Measurements from ENCODE around the gene CPB2.

CPB2 gene

GRCh38 chr13:46116653-46117502 lies 12.0 kb upstream of the CPB2 start:
- TF ChIP-seq, protein P1, sequence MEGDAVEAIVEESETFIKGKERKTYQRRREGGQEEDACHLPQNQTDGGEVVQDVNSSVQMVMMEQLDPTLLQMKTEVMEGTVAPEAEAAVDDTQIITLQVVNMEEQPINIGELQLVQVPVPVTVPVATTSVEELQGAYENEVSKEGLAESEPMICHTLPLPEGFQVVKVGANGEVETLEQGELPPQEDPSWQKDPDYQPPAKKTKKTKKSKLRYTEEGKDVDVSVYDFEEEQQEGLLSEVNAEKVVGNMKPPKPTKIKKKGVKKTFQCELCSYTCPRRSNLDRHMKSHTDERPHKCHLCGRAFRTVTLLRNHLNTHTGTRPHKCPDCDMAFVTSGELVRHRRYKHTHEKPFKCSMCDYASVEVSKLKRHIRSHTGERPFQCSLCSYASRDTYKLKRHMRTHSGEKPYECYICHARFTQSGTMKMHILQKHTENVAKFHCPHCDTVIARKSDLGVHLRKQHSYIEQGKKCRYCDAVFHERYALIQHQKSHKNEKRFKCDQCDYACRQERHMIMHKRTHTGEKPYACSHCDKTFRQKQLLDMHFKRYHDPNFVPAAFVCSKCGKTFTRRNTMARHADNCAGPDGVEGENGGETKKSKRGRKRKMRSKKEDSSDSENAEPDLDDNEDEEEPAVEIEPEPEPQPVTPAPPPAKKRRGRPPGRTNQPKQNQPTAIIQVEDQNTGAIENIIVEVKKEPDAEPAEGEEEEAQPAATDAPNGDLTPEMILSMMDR (IDR thresholded peaks at IDR 0.05; ENCODE audit: borderline replicate concordance, control extremely low read depth, extremely low read depth, insufficient read depth, missing control alignments) = no peak
- DNase-seq (ENCODE audit: low spot score) = no peak
- in situ Hi-C loops (cut with MboI; ENCODE audit: low sequenced_read_pairs, unreplicated experiment) = loop anchor here (25.0 kb wide), 1 partner anchor 305 kb away; no protein-coding TSS in a partner anchor

DNA sequence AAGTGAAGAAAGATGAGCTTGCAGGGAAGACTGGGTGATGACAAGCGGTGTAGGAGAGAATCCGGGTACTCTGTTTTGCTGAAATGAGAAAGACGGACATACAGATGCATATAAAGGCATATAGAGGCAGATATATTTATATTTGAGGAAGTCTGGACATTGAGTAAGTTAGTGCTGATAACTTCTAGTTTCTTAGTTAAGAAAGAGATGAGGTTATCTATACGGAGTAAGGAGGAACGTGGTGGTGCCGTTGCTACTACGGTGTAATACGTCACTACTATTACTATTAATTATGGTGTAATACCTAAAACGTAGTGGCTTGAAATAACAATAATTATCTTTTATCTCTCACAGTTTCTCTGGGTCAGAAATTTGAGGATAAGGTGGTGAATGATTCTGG lies 9.8 kb upstream of the CPB2 start:
- TF ChIP-seq, protein P1 (IDR thresholded peaks at IDR 0.05; ENCODE audit: borderline replicate concordance, control extremely low read depth, extremely low read depth, insufficient read depth, missing control alignments) = no peak
- in situ Hi-C loops (cut with MboI; ENCODE audit: low sequenced_read_pairs, unreplicated experiment) = loop anchor here (25.0 kb wide), 1 partner anchor 302 kb away; no protein-coding TSS in a partner anchor
- DNase-seq (ENCODE audit: low spot score) = no peak

DNA sequence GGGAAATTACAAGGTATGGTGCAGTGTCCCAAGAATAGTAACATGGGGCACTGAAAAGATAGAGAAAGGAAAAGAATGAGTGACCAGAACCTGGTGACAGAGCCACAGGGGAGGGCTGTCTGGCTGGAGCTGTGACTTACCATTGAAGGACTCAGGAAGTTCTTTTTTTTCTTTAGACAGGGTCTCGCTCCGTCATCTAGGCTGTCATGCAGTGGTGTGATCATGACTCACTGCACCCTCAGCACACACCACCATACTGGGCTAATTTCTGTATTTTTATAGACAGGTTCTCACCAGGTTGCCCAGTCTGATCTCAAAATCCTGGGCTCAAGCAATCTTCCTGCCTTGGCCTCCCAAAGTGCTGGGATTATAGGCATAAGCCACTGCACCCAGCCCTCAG lies 8.8 kb upstream of the CPB2 start:
- in situ Hi-C loops (cut with MboI; ENCODE audit: low sequenced_read_pairs, unreplicated experiment) = loop anchor here (25.0 kb wide), 1 partner anchor 301 kb away; no protein-coding TSS in a partner anchor
- no peak for DNase-seq (ENCODE audit: low spot score)

DNA sequence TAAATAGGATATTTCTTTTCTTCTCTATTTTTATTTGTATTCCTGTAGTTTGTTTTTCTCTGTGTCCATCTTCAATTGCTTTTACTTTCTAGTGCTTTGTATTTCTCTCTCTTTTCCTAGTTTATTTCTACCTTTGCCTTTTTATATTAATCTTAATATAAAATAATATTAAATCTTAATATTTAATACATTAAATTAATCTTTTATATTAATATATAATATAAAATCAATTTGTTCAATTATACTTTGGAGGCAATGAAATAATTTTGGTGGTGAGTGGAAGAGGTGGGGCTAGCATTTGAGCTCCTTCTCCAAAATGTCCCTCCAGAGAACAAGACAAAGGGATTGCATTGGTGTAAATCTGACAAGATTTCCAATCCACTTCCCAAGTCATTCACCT lies 6.3 kb upstream of the CPB2 start:
- in situ Hi-C loops (cut with MboI; ENCODE audit: low sequenced_read_pairs, unreplicated experiment) = loop anchor here (25.0 kb wide), 1 partner anchor 299 kb away; no protein-coding TSS in a partner anchor
- no peak for DNase-seq (ENCODE audit: low spot score)
- TF ChIP-seq, protein P1 (IDR thresholded peaks at IDR 0.05; ENCODE audit: borderline replicate concordance, control extremely low read depth, extremely low read depth, insufficient read depth, missing control alignments) = no peak

More for the DNA sequence above, 8.8 kb upstream of the CPB2 start:
- TF ChIP-seq, protein P1 (IDR thresholded peaks at IDR 0.05; ENCODE audit: borderline replicate concordance, control extremely low read depth, extremely low read depth, insufficient read depth, missing control alignments) = no peak

DNA sequence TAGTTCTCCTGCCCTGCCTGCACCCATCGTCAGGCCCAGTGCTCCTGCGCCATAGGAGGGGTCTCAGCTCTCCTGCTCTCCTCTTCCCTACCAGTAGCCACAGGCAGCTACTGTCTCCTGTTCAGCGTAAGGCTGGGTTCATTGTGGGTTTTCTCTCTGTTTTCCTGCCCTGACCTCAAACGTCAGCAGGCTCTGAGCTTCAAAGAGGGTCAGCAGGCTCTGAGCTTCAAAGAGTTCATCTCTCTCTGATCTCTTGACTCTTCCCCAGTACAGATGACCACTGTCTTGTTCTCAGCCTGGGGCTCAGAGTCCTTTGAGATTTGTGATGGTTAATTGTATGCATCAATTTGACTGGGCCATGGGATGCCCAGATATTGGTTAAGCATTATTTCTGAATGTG lies 4.6 kb upstream of the CPB2 start:
- DNase-seq (ENCODE audit: low spot score) = no peak
- TF ChIP-seq, protein P1 (IDR thresholded peaks at IDR 0.05; ENCODE audit: borderline replicate concordance, control extremely low read depth, extremely low read depth, insufficient read depth, missing control alignments) = no peak
- in situ Hi-C loops (cut with MboI; ENCODE audit: low sequenced_read_pairs, unreplicated experiment) = loop anchor here (25.0 kb wide), 1 partner anchor 297 kb away; no protein-coding TSS in a partner anchor

DNA sequence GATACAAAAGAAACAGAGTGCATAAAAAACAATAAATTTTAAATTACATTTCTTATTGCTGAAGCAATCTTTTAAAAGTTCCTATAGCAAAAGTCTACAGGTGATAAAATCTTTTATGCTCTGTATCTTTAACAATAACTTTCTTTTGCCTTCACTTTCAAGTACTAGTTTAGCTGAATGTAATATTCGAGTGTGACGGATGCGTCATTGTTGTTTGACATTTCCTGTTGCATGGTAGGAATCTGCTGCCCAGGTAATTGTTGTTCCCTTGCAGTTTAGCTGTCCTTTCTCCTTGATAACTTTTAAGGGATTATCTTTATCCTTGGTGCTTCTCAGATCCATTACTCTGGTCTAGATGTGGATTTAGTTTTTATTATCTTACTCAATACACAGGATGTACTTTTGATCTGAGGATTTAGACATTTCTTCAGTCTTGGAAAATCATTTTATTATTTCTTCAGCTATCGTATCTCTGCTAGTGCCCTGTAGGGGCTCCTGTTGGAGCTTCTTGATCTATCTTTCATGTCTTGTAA lies 2.1 kb upstream of the CPB2 start:
- in situ Hi-C loops (cut with MboI; ENCODE audit: low sequenced_read_pairs, unreplicated experiment) = loop anchor here (25.0 kb wide), 1 partner anchor 295 kb away; no protein-coding TSS in a partner anchor
- TF ChIP-seq, protein P1 (IDR thresholded peaks at IDR 0.05; ENCODE audit: borderline replicate concordance, control extremely low read depth, extremely low read depth, insufficient read depth, missing control alignments) = no peak
- no peak for DNase-seq (ENCODE audit: low spot score)
